ENCODE measurements around the gene IQCN.

IQCN gene

DNA sequence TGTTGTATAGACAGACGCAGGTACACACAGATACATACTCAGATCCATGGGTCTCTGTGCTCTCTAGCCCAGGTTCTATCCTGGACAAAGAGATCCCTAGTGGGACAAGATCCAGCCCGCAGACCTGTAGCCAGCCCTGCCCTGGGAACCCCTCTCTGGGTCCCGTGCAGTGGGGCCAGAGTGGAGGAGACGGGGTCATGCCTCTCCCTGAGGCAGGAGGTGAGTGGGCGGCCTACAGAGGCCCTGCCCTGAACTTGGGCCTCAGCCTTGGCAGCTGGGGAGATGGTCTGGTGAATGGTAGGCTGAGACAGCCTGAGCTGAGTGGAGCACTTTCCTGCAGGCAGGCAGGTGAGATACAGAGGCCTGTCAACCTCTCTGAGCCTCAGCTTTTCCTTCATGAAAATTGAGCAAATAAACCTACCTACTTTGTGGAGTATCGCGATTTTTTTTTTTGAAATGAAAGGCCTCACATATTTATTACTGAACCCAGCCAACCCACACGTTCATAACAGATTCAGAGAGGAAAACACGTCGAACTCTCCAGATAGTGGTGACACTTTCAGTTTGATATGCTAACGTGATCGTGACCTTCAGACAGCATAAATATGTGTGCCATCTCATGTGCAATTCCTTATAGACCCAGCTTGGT, 10.6 kb upstream of the IQCN start:
- no peak overlapping the region for H4K8ac ChIP-seq (ENCODE audit: low read depth, low read length)
- no CpG with 5 or more reads among the region's 12 CpGs for WGBS, 2 donors (ENCODE audit: extremely low coverage in 2 of 2, insufficient read length in 2 of 2, insufficient replicate concordance in 1 of 2)
- H2BK15ac ChIP-seq (ENCODE audit: low read length) = peak overlapping the region; percentile 79
- H2BK12ac ChIP-seq (ENCODE audit: low read length) = no peak overlapping the region
- peak overlapping the region; percentile 10 for H2BK120ac ChIP-seq (ENCODE audit: low read depth, low read length)
- H2AFZ ChIP-seq (ENCODE audit: low read length) = peak overlapping the region; percentile 56
- no peak overlapping the region for H3K4me3 ChIP-seq (ENCODE audit: low read length in 2 of 2)
- H3K79me1 ChIP-seq (ENCODE audit: low read depth, low read length) = peaks cover 8% of the 10 kb centered on the region
- H3K9me3 ChIP-seq (replicated peaks in 1 of 2; ENCODE audit: control insufficient read depth in 2 of 2, insufficient read depth in 1 of 2, low read depth in 1 of 2, low read length in 2 of 2) = peaks cover 0 to 2% of the 10 kb centered on the region in 2 donors
- no peaks in the 10 kb centered on the region for H3K27me3 ChIP-seq (ENCODE audit: control insufficient read depth in 3 of 3, insufficient read depth in 3 of 3, low read depth in 1 of 3, low read length in 3 of 3)
- H3K4me1 ChIP-seq (ENCODE audit: control insufficient read depth in 2 of 2, insufficient read depth in 1 of 2, low read depth in 1 of 2, low read length in 2 of 2) = peaks cover 14 to 20% of the 10 kb centered on the region in 2 donors
- DNase-seq (ENCODE audit: low spot score) = no peak
- H2BK5ac ChIP-seq (ENCODE audit: low read length) = peak overlapping the region; percentile 29
- peak overlapping the region; percentile 66 for H3K9ac ChIP-seq (ENCODE audit: low read depth, low read length, poor library complexity)
- H3K4me2 ChIP-seq (ENCODE audit: insufficient read depth, low read length, poor library complexity, severe bottlenecking) = no peak overlapping the region
- peak overlapping the region; percentile 72 for H3K18ac ChIP-seq (ENCODE audit: low read length)
- H3K36me3 ChIP-seq (replicated peaks in 1 of 2; ENCODE audit: control insufficient read depth in 2 of 2, insufficient read depth in 2 of 2, low read length in 2 of 2) = no peaks in the 10 kb centered on the region
- no peak overlapping the region for H3K4ac ChIP-seq (ENCODE audit: low read length)
- no peak overlapping the region for H3K23ac ChIP-seq (ENCODE audit: low read depth, low read length, poor library complexity)
- peak overlapping the region; percentile 77 for H2AK5ac ChIP-seq (ENCODE audit: low read depth, low read length)
- H3K14ac ChIP-seq (ENCODE audit: low read length) = no peak overlapping the region
- peak overlapping the region; percentile 92 for H4K91ac ChIP-seq (ENCODE audit: low read depth, low read length, poor library complexity)
- no peak overlapping the region for H3K27ac ChIP-seq (replicated peaks; ENCODE audit: low read length)

GRCh38 chr19:18283338-18283737, 9.1 kb upstream of the IQCN start:
- Histone ChIP-seq H3K23ac (ENCODE audit: low read depth, low read length, poor library complexity) (no peak overlapping the region), H3K27ac (replicated peaks; ENCODE audit: low read length) (no peak overlapping the region)
- WGBS, 2 donors (ENCODE audit: extremely low coverage in 2 of 2, insufficient read length in 2 of 2, insufficient replicate concordance in 1 of 2) = no CpG with 5 or more reads among the region's 5 CpGs

DNA sequence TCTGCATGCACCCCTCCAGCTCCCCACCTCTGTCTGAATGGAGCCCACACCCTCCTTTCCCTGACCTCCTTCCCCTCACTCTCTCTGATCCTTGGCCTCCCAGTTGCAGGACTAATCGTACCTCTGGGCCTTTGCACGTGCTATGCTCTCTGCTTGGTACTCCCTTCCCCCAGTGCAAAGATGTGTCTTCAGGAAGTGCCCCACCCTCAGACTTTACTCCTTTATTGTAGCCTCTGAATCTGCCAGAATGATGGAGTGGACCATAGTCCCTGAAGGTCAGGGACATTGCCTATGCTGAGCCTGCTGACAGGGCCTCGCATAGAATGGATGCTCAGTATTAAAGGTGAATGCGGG, 8.5 kb upstream of the IQCN start:
- no peaks in the 10 kb centered on the region for H3K27me3 ChIP-seq (ENCODE audit: control insufficient read depth in 3 of 3, insufficient read depth in 3 of 3, low read depth in 1 of 3, low read length in 3 of 3)
- peak overlapping the region; percentile 100 for H2BK5ac ChIP-seq (ENCODE audit: low read length)
- no peak overlapping the region for H4K91ac ChIP-seq (ENCODE audit: low read depth, low read length, poor library complexity)
- H3K4me1 ChIP-seq (ENCODE audit: control insufficient read depth in 2 of 2, insufficient read depth in 1 of 2, low read depth in 1 of 2, low read length in 2 of 2) = peaks cover 17 to 24% of the 10 kb centered on the region in 2 donors
- H3K27ac ChIP-seq (replicated peaks; ENCODE audit: low read length) = peak overlapping the region; percentile 100
- no peak overlapping the region for H3K9ac ChIP-seq (ENCODE audit: low read depth, low read length, poor library complexity)
- H3K4ac ChIP-seq (ENCODE audit: low read length) = peak overlapping the region; percentile 44
- peak overlapping the region; percentile 43 for H3K23ac ChIP-seq (ENCODE audit: low read depth, low read length, poor library complexity)
- H2BK12ac ChIP-seq (ENCODE audit: low read length) = no peak overlapping the region
- no CpG with 5 or more reads among the region's 4 CpGs for WGBS, 2 donors (ENCODE audit: extremely low coverage in 2 of 2, insufficient read length in 2 of 2, insufficient replicate concordance in 1 of 2)
- peak overlapping the region; percentile 79 for H2AK5ac ChIP-seq (ENCODE audit: low read depth, low read length)
- H3K4me3 ChIP-seq (ENCODE audit: low read length in 2 of 2) = peak overlapping the region; percentile 47 to 50
- peaks cover 15% of the 10 kb centered on the region in 2 donors for H3K36me3 ChIP-seq (replicated peaks in 1 of 2; ENCODE audit: control insufficient read depth in 2 of 2, insufficient read depth in 2 of 2, low read length in 2 of 2)
- no peak overlapping the region for H2AFZ ChIP-seq (ENCODE audit: low read length)
- peak overlapping the region; percentile 84 for H3K18ac ChIP-seq (ENCODE audit: low read length)
- H2BK120ac ChIP-seq (ENCODE audit: low read depth, low read length) = no peak overlapping the region
- H4K8ac ChIP-seq (ENCODE audit: low read depth, low read length) = no peak overlapping the region
- peak overlapping the region; percentile 100 for H2BK15ac ChIP-seq (ENCODE audit: low read length)
- DNase-seq (ENCODE audit: low spot score) = no peak
- peaks cover 0 to 4% of the 10 kb centered on the region in 2 donors for H3K9me3 ChIP-seq (replicated peaks in 1 of 2; ENCODE audit: control insufficient read depth in 2 of 2, insufficient read depth in 1 of 2, low read depth in 1 of 2, low read length in 2 of 2)
- H3K4me2 ChIP-seq (ENCODE audit: insufficient read depth, low read length, poor library complexity, severe bottlenecking) = peak overlapping the region; percentile 83
- H3K79me1 ChIP-seq (ENCODE audit: low read depth, low read length) = peaks cover 15% of the 10 kb centered on the region
- no peak overlapping the region for H3K14ac ChIP-seq (ENCODE audit: low read length)

More at GRCh38 chr19:18283338-18283737, 9.1 kb upstream of the IQCN start:
- no peak overlapping the region for H2AFZ ChIP-seq (ENCODE audit: low read length)
- H2AK5ac ChIP-seq (ENCODE audit: low read depth, low read length) = no peak overlapping the region
- peaks cover 10% of the 10 kb centered on the region in 2 donors for H3K36me3 ChIP-seq (replicated peaks in 1 of 2; ENCODE audit: control insufficient read depth in 2 of 2, insufficient read depth in 2 of 2, low read length in 2 of 2)
- H3K4me3 ChIP-seq (ENCODE audit: low read length in 2 of 2) = no peak overlapping the region
- H4K8ac ChIP-seq (ENCODE audit: low read depth, low read length) = no peak overlapping the region
- H4K91ac ChIP-seq (ENCODE audit: low read depth, low read length, poor library complexity) = no peak overlapping the region
- no peak for DNase-seq (ENCODE audit: low spot score)
- no peak overlapping the region for H3K4me2 ChIP-seq (ENCODE audit: insufficient read depth, low read length, poor library complexity, severe bottlenecking)
- H2BK12ac ChIP-seq (ENCODE audit: low read length) = no peak overlapping the region
- H3K79me1 ChIP-seq (ENCODE audit: low read depth, low read length) = peaks cover 10% of the 10 kb centered on the region
- no peak overlapping the region for H2BK120ac ChIP-seq (ENCODE audit: low read depth, low read length)
- no peak overlapping the region for H3K9ac ChIP-seq (ENCODE audit: low read depth, low read length, poor library complexity)
- no peak overlapping the region for H3K4ac ChIP-seq (ENCODE audit: low read length)
- no peak overlapping the region for H3K14ac ChIP-seq (ENCODE audit: low read length)
- H3K9me3 ChIP-seq (replicated peaks in 1 of 2; ENCODE audit: control insufficient read depth in 2 of 2, insufficient read depth in 1 of 2, low read depth in 1 of 2, low read length in 2 of 2) = peaks cover 0 to 2% of the 10 kb centered on the region in 2 donors
- peak overlapping the region; percentile 90 for H3K18ac ChIP-seq (ENCODE audit: low read length)
- H3K4me1 ChIP-seq (ENCODE audit: control insufficient read depth in 2 of 2, insufficient read depth in 1 of 2, low read depth in 1 of 2, low read length in 2 of 2) = peaks cover 16 to 28% of the 10 kb centered on the region in 2 donors
- H2BK5ac ChIP-seq (ENCODE audit: low read length) = peak overlapping the region; percentile 5
- no peaks in the 10 kb centered on the region for H3K27me3 ChIP-seq (ENCODE audit: control insufficient read depth in 3 of 3, insufficient read depth in 3 of 3, low read depth in 1 of 3, low read length in 3 of 3)
- H2BK15ac ChIP-seq (ENCODE audit: low read length) = peak overlapping the region; percentile 42

- no CpG with 5 or more reads among the region's 27 CpGs for WGBS, 2 donors (ENCODE audit: extremely low coverage in 2 of 2, insufficient read length in 2 of 2, insufficient replicate concordance in 1 of 2)
- Histone ChIP-seq H3K9me3 (replicated peaks in 1 of 2; ENCODE audit: control insufficient read depth in 2 of 2, insufficient read depth in 1 of 2, low read depth in 1 of 2, low read length in 2 of 2) (peaks cover 0 to 4% of the 10 kb centered on the region in 2 donors), H3K4ac (ENCODE audit: low read length) (peak overlapping the region; percentile 89), H3K18ac (ENCODE audit: low read length) (peak overlapping the region; percentile 84), H3K23ac (ENCODE audit: low read depth, low read length, poor library complexity) (peak overlapping the region; percentile 43), H4K8ac (ENCODE audit: low read depth, low read length) (peak overlapping the region; percentile 92), H3K14ac (ENCODE audit: low read length) (peak overlapping the region; percentile 1), H3K9ac (ENCODE audit: low read depth, low read length, poor library complexity) (peak overlapping the region; percentile 93), H3K4me1 (ENCODE audit: control insufficient read depth in 2 of 2, insufficient read depth in 1 of 2, low read depth in 1 of 2, low read length in 2 of 2) (peaks cover 17 to 20% of the 10 kb centered on the region in 2 donors), H3K36me3 (replicated peaks in 1 of 2; ENCODE audit: control insufficient read depth in 2 of 2, insufficient read depth in 2 of 2, low read length in 2 of 2) (peaks cover 15 to 18% of the 10 kb centered on the region in 2 donors), H2BK5ac (ENCODE audit: low read length) (peak overlapping the region; percentile 100), H3K4me2 (ENCODE audit: insufficient read depth, low read length, poor library complexity, severe bottlenecking) (peak overlapping the region; percentile 83), H2BK120ac (ENCODE audit: low read depth, low read length) (peak overlapping the region; percentile 75), H2AK5ac (ENCODE audit: low read depth, low read length) (peak overlapping the region; percentile 79), H4K91ac (ENCODE audit: low read depth, low read length, poor library complexity) (peak overlapping the region; percentile 93), H2BK12ac (ENCODE audit: low read length) (peak overlapping the region; percentile 93), H3K27me3 (ENCODE audit: control insufficient read depth in 3 of 3, insufficient read depth in 3 of 3, low read depth in 1 of 3, low read length in 3 of 3) (no peaks in the 10 kb centered on the region), H3K4me3 (ENCODE audit: low read length in 2 of 2) (peak overlapping the region; percentile 50 to 77), H2BK15ac (ENCODE audit: low read length) (peak overlapping the region; percentile 100), H2AFZ (ENCODE audit: low read length) (peak overlapping the region; percentile 72), H3K27ac (replicated peaks; ENCODE audit: low read length) (peak overlapping the region; percentile 100), H3K79me1 (ENCODE audit: low read depth, low read length) (peaks cover 15% of the 10 kb centered on the region)
- DNase-seq (ENCODE audit: low spot score) = no peak
These were observed 8.0 kb upstream of the IQCN start for GRCh38 chr19:18282021-18282787.

Measured in neuronal stem cell (in vitro differentiated cells).